Nephron progenitor cell (in vitro differentiated cells): ENCODE results near the gene MAN2B1.
A peak's percentile ranks its signal among the peaks of the same experiment; 100 is the strongest.
"Not testable (repeated sequence)": the region's sequence is repeated elsewhere in the genome, so short reads cannot be mapped to it uniquely, and the experiment has no call there.

Experiments used
- DNase-seq: peaks from one replicate; pipeline ENCODE4 v3.0.0; 2021
- H3K27ac Mint-ChIP-seq: 2 replicates; pipeline ENCODE4 v1.8.0; 2021; ENCODE audit warnings: mild to moderate bottlenecking, moderate library complexity, mixed read lengths
- H3K27me3 Mint-ChIP-seq: 2 replicates; pipeline ENCODE4 v1.8.0; 2021; ENCODE audit warnings: mild to moderate bottlenecking, low read depth, mixed read lengths; ENCODE audit not compliant: poor library complexity
- H3K36me3 Mint-ChIP-seq: 2 replicates; pipeline ENCODE4 v1.8.0; 2021; ENCODE audit warnings: low read depth, mixed read lengths
- H3K4me1 Mint-ChIP-seq: 2 replicates; pipeline ENCODE4 v1.8.0; 2021; ENCODE audit warnings: mixed read lengths
- H3K4me3 Mint-ChIP-seq: 2 replicates; pipeline ENCODE4 v1.8.0; 2021; ENCODE audit warnings: mild to moderate bottlenecking, moderate library complexity, mixed read lengths
- H3K9me3 Mint-ChIP-seq: 2 replicates; pipeline ENCODE4 v1.8.0; 2021; ENCODE audit warnings: mild to moderate bottlenecking, moderate library complexity, mixed read lengths
- TF ChIP-seq, protein P1 (sequence below): fragments of 200-600 bp; sonication (generic); IDR thresholded peaks from 2 replicates; pipeline ENCODE4 v1.5.0; 2021; ENCODE audit warnings: antibody characterized with exemption

MAN2B1 gene

DNA sequence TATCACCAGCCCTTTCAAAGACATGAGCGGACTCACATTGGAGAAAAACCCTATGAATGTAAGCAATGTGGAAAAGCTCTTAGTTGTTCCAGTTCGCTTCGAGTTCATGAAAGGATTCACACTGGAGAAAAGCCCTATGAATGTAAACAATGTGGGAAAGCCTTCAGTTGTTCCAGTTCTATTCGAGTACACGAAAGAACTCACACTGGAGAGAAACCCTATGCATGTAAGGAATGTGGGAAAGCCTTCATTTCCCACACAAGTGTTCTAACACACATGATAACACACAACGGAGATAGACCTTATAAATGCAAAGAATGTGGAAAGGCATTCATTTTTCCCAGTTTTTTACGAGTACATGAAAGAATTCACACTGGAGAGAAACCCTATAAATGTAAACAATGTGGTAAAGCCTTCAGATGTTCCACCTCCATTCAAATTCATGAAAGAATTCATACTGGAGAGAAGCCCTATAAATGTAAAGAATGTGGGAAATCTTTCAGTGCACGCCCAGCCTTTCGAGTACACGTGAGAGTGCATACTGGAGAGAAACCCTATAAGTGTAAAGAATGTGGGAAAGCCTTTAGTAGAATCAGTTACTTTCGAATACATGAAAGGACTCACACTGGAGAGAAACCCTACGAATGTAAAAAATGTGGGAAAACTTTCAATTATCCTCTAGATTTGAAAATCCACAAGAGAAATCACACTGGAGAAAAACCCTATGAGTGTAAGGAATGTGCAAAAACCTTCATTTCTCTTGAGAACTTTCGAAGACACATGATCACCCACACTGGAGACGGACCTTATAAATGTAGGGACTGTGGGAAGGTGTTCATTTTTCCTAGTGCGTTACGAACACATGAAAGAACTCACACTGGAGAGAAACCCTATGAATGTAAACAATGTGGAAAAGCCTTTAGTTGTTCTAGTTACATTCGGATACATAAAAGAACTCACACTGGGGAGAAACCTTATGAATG lies 38.2 kb downstream of the MAN2B1 start:
- TF ChIP-seq, protein P1, sequence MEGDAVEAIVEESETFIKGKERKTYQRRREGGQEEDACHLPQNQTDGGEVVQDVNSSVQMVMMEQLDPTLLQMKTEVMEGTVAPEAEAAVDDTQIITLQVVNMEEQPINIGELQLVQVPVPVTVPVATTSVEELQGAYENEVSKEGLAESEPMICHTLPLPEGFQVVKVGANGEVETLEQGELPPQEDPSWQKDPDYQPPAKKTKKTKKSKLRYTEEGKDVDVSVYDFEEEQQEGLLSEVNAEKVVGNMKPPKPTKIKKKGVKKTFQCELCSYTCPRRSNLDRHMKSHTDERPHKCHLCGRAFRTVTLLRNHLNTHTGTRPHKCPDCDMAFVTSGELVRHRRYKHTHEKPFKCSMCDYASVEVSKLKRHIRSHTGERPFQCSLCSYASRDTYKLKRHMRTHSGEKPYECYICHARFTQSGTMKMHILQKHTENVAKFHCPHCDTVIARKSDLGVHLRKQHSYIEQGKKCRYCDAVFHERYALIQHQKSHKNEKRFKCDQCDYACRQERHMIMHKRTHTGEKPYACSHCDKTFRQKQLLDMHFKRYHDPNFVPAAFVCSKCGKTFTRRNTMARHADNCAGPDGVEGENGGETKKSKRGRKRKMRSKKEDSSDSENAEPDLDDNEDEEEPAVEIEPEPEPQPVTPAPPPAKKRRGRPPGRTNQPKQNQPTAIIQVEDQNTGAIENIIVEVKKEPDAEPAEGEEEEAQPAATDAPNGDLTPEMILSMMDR: no peak
- H3K4me1 Mint-ChIP-seq: no peaks in the 10 kb centered on the region

GRCh38 chr19:12626958-12627357 lies 39.6 kb downstream of the MAN2B1 start:
- Mint-ChIP-seq H3K36me3 (peaks cover 96% of the 10 kb centered on the region), H3K27ac (no peak overlapping the region), H3K4me3 (no peak overlapping the region), H3K9me3 (peaks cover 94% of the 10 kb centered on the region), H3K27me3 (no peaks in the 10 kb centered on the region), H3K4me1 (no peaks in the 10 kb centered on the region)
- DNase-seq: no peak
- TF ChIP-seq, protein P1: no peak

More for the DNA sequence above, 38.2 kb downstream of the MAN2B1 start:
- H3K9me3 Mint-ChIP-seq: peaks cover 92% of the 10 kb centered on the region
- DNase-seq: no peak
- no peak overlapping the region for H3K27ac Mint-ChIP-seq
- H3K4me3 Mint-ChIP-seq: no peak overlapping the region
- no peaks in the 10 kb centered on the region for H3K27me3 Mint-ChIP-seq
- peaks cover 95% of the 10 kb centered on the region for H3K36me3 Mint-ChIP-seq

DNA sequence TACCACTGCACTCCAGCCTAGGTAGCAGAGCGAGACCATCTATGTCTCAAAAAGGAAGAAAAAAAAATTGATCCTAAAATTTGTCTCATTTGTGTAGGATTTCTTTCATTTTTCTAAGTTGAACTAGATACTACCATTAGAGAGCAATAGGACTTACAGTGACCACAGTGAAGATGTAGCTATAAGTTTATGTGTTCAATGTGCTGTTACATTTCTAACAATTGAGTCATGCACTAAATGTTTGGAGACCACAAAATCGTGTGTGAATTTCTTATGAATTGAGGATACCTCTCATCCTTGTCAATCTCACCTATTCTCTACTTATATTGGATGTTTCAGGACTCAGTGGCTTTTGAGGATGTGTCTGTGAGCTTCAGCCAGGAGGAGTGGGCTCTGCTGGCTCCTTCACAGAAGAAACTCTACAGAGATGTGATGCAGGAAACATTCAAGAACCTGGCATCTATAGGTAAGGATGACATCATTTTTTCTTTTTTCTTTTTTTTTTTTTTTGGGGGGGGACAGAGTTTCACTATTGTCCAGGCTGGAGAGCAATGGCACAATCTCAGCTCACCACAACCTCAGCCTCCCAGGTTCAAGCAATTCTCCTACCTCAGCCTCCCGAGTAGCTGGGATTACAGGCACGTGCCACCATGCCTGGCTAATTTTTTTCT lies 43.0 kb downstream of the MAN2B1 start:
- H3K9me3 Mint-ChIP-seq: peaks cover 91% of the 10 kb centered on the region
- H3K4me3 Mint-ChIP-seq: no peak overlapping the region
- TF ChIP-seq, protein P1: no peak
- DNase-seq: no peak
- H3K27ac Mint-ChIP-seq: no peak overlapping the region
- H3K36me3 Mint-ChIP-seq: peaks cover 92% of the 10 kb centered on the region
- H3K27me3 Mint-ChIP-seq: peaks cover 3% of the 10 kb centered on the region
- no peaks in the 10 kb centered on the region for H3K4me1 Mint-ChIP-seq

DNA sequence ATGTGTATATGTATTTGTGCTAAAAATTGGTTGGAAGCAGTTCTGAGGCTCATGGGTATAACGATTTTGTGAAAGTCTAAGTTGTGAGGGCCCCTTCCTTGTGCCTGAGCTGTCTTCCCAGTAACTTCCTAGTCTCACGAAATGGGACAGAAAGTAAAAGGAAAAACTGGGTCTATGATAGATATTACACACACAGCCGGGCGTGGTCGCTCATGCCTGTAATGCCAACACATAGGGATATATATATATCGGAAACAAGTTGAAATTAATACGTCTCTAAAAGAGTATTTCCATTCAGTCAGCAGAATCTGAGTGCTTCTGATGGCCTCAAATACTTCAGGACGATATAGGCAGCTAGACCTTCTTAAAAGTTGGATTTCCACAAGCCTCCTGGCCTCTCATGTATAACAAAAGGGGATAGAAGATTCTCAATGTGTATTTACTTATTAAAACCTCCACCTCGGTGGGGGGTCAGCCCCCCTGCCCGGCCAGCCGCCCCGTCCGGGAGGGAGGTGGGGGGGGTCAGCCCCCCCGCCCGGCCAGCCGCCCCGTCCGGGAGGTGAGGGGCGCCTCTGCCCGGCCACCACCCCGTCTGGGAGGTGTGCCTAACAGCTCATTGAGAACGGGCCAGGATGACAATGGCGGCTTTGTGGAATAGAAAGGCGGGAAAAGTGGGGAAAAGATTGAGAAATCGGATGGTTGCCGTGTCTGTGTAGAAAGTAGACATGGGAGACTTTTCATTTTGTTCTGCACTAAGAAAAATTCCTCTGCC lies 45.1 kb downstream of the MAN2B1 start:
- H3K27me3 Mint-ChIP-seq, H3K4me3 Mint-ChIP-seq, H3K27ac Mint-ChIP-seq, H3K4me1 Mint-ChIP-seq, DNase-seq: not testable (repeated sequence)
- H3K36me3 Mint-ChIP-seq: peaks cover 92% of the 10 kb centered on the region
- peaks cover 91% of the 10 kb centered on the region for H3K9me3 Mint-ChIP-seq

GRCh38 chr19:12617646-12618045 lies 48.9 kb downstream of the MAN2B1 start:
- no peak overlapping the region for H3K4me3 Mint-ChIP-seq
- H3K27ac Mint-ChIP-seq: no peak overlapping the region
- no peaks in the 10 kb centered on the region for H3K4me1 Mint-ChIP-seq
- H3K9me3 Mint-ChIP-seq: peaks cover 83% of the 10 kb centered on the region
- peaks cover 91% of the 10 kb centered on the region for H3K36me3 Mint-ChIP-seq
- TF ChIP-seq, protein P1: no peak
- DNase-seq: no peak
- H3K27me3 Mint-ChIP-seq: peaks cover 3% of the 10 kb centered on the region

DNA sequence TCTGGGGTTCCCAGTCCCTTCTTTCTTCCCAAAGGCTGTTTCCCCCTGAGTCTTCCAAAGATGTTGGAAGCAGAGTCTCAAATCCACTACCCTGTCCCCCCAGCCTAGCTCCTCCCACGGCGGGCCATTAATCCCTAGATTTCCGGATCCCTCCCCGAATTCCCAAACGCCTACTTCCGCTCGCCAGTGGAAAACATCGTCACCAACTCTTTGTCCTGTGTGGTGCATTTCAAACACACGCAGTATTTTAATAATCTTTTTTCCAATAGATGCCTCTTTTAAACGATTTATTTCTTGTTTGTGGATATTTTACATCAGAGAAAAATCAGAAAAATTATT lies 55.2 kb downstream of the MAN2B1 start:
- Mint-ChIP-seq H3K4me1 (peaks cover 11% of the 10 kb centered on the region), H3K4me3 (peak overlapping the region; percentile 100), H3K27ac (peak overlapping the region; percentile 100), H3K9me3 (peaks cover 25% of the 10 kb centered on the region), H3K36me3 (peaks cover 35% of the 10 kb centered on the region), H3K27me3 (peaks cover 3% of the 10 kb centered on the region)
- TF ChIP-seq, protein P1: no peak
- peak; percentile 64 for DNase-seq
